Smooth muscle cell (in vitro differentiated cells): ENCODE results near the gene TLE1. TPM values are rescaled to one million over a fixed set of nuclear protein-coding genes. Genes with fewer than 3 reads are reported as not detected.

Experiments used
- DNase-seq: peaks from one replicate; lab custom pipeline; 2025; ENCODE audit not compliant: unreplicated experiment; lab: John Stamatoyannopoulos, UW
- H2AFZ ChIP-seq: fragments of 200-600 bp; sonication (generic); 2 replicates; pipeline ENCODE4 v1.6.0; 2016; ENCODE audit warnings: antibody characterized with exemption, low read depth, mild to moderate bottlenecking
- H3F3A ChIP-seq: fragments of 200-600 bp; sonication (generic); 2 replicates; pipeline ENCODE4 v1.6.0; 2017; ENCODE audit warnings: antibody characterized with exemption, low read depth
- H3K27ac ChIP-seq: fragments of 200-600 bp; sonication (generic); 2 replicates; pipeline ENCODE4 v1.5.1; 2016; ENCODE audit warnings: low read depth, mild to moderate bottlenecking
- H3K27me3 ChIP-seq: fragments of 200-600 bp; sonication (generic); 2 replicates; pipeline ENCODE4 v1.6.1; 2016; ENCODE audit warnings: low read depth, mild to moderate bottlenecking
- H3K36me3 ChIP-seq: fragments of 200-600 bp; sonication (generic); 2 replicates; pipeline ENCODE4 v1.5.1; 2016; ENCODE audit warnings: low read depth
- H3K4me1 ChIP-seq: fragments of 200-600 bp; sonication (generic); 2 replicates; pipeline ENCODE4 v1.5.1; 2016; ENCODE audit warnings: low read depth
- H3K4me2 ChIP-seq: fragments of 200-600 bp; sonication (generic); 2 replicates; pipeline ENCODE4 v1.6.0; 2016; ENCODE audit warnings: mild to moderate bottlenecking
- H3K4me3 ChIP-seq: fragments of 200-600 bp; sonication (generic); 2 replicates; pipeline ENCODE4 v1.5.1; 2016; ENCODE audit warnings: mild to moderate bottlenecking
- H3K79me2 ChIP-seq: fragments of 200-600 bp; sonication (generic); 2 replicates; pipeline ENCODE4 v1.6.0; 2016; ENCODE audit warnings: low read depth, mild to moderate bottlenecking
- H3K9ac ChIP-seq: fragments of 200-600 bp; sonication (generic); 2 replicates; pipeline ENCODE4 v1.6.0; 2016; ENCODE audit warnings: low read depth
- H3K9me3 ChIP-seq: fragments of 200-600 bp; sonication (generic); replicated peaks from 2 replicates; pipeline ENCODE4 v1.5.1; 2016; ENCODE audit warnings: low read depth
- H4K20me1 ChIP-seq: fragments of 200-600 bp; sonication (generic); 2 replicates; pipeline ENCODE4 v1.6.0; 2016; ENCODE audit warnings: low read depth
- WGBS: methylation state at CpG from one replicate; pipeline ENCODE4 v1.1.7; 2016; ENCODE audit warnings: low lambda C conversion rate; 5-methylcytosine and 5-hydroxymethylcytosine counted together
- polyA plus RNA-seq: library from polyadenylated mRNA; unstranded; fragments of >200 nt; fragmentation: Nextera tagmentation; extraction: Ambion mirVana; gene quantifications from 2 replicates; pipeline ENCODE4 v1.2.1, GENCODE V29; 2016
- total RNA-seq: library from RNA; depleted of rRNA; stranded (reverse); fragments of >200 nt; gene quantifications from 2 replicates; pipeline ENCODE4 v1.2.3, GENCODE V29; 2014
- TF ChIP-seq, protein P1 (sequence below): fragments of 200-600 bp; sonication (generic); IDR thresholded peaks from 2 replicates; pipeline ENCODE4 v1.5.1; 2017; ENCODE audit warnings: borderline replicate concordance, mild to moderate bottlenecking, antibody characterized with exemption; ENCODE audit not compliant: insufficient read depth, poor library complexity, severe bottlenecking

Gene TLE1
- total and polyA plus RNA-seq, 2 experiments from 2014 or later = 32.5 to 35.2 TPM

DNA sequence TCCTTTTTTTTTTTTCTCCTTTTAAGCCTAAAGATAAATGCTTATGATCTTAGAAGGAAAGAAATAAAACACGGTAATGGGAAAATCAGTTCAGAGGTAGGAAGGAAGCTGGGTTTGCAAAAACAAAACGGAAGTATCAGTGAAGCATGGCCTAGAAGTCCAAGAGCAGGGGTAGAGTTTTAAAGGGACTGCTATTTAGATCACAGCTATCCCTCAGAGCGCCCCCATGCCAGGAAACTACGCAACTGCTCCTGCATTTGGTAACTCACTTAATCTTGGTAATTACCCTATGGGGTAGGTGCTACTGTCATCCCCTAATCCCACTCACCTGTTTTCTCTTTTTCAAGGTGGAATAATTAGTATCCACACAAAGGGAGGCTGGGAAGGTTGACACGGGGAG lies 16.0 kb downstream of the TLE1 start:
- DNase-seq = no peak
- Histone ChIP-seq H4K20me1 (peaks cover 81% of the 10 kb centered on the region), H3K27me3 (no peaks in the 10 kb centered on the region), H3F3A (no peaks in the 10 kb centered on the region), H3K9ac (no peak overlapping the region), H3K4me2 (no peak overlapping the region), H3K36me3 (no peaks in the 10 kb centered on the region), H3K4me3 (no peak overlapping the region), H3K9me3 (no peaks in the 10 kb centered on the region), H3K4me1 (no peaks in the 10 kb centered on the region), H2AFZ (no peak overlapping the region), H3K79me2 (peaks cover 44% of the 10 kb centered on the region), H3K27ac (no peak overlapping the region)
- WGBS = 80% methylated on average over 5 of the region's 5 CpGs
- TF ChIP-seq, protein P1, sequence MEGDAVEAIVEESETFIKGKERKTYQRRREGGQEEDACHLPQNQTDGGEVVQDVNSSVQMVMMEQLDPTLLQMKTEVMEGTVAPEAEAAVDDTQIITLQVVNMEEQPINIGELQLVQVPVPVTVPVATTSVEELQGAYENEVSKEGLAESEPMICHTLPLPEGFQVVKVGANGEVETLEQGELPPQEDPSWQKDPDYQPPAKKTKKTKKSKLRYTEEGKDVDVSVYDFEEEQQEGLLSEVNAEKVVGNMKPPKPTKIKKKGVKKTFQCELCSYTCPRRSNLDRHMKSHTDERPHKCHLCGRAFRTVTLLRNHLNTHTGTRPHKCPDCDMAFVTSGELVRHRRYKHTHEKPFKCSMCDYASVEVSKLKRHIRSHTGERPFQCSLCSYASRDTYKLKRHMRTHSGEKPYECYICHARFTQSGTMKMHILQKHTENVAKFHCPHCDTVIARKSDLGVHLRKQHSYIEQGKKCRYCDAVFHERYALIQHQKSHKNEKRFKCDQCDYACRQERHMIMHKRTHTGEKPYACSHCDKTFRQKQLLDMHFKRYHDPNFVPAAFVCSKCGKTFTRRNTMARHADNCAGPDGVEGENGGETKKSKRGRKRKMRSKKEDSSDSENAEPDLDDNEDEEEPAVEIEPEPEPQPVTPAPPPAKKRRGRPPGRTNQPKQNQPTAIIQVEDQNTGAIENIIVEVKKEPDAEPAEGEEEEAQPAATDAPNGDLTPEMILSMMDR = no peak

DNA sequence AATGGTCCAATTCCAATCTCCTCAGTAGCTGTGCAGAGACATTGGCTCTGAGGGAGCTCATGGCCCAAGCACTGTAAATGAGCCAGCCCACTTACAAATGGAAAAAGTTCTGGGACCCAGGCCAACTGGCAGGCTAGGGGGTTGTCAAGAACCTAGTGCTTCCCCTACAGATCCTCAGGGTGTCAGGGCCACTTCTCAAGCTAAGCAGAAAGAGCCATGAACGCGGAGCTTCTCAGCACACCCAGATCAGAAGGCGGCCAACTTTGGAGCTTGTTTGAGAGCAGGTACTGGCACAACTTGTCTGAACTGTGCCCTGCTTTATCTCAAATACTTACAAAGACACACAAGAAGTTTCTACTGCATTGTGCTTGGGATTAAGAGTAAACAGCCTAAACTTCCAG lies 17.5 kb downstream of the TLE1 start:
- Histone ChIP-seq H3K79me2 (peaks cover 47% of the 10 kb centered on the region), H3K4me2 (no peak overlapping the region), H3K27ac (no peak overlapping the region), H3K9ac (no peak overlapping the region), H4K20me1 (peaks cover 80% of the 10 kb centered on the region), H3K9me3 (no peaks in the 10 kb centered on the region), H3K27me3 (no peaks in the 10 kb centered on the region), H3F3A (no peaks in the 10 kb centered on the region), H3K4me1 (no peaks in the 10 kb centered on the region), H2AFZ (no peak overlapping the region), H3K4me3 (no peak overlapping the region), H3K36me3 (no peaks in the 10 kb centered on the region)
- DNase-seq = no peak
- TF ChIP-seq, protein P1 = no peak
- WGBS = 100% methylated on average over 3 of the region's 3 CpGs

- Histone ChIP-seq H3K4me1 (peaks cover 16% of the 10 kb centered on the region), H3F3A (peaks cover 6% of the 10 kb centered on the region), H3K9ac (no peak overlapping the region), H3K79me2 (peaks cover 43% of the 10 kb centered on the region), H4K20me1 (peaks cover 86% of the 10 kb centered on the region), H3K4me3 (no peak overlapping the region), H3K27me3 (no peaks in the 10 kb centered on the region), H2AFZ (no peak overlapping the region), H3K27ac (no peak overlapping the region), H3K4me2 (no peak overlapping the region), H3K36me3 (no peaks in the 10 kb centered on the region), H3K9me3 (no peaks in the 10 kb centered on the region)
- TF ChIP-seq, protein P1 = no peak
- DNase-seq = no peak
- WGBS = 96% methylated on average over 6 of the region's 6 CpGs
Observed at GRCh38 chr9:81669866-81670265, 19.5 kb downstream of the TLE1 start.

DNA sequence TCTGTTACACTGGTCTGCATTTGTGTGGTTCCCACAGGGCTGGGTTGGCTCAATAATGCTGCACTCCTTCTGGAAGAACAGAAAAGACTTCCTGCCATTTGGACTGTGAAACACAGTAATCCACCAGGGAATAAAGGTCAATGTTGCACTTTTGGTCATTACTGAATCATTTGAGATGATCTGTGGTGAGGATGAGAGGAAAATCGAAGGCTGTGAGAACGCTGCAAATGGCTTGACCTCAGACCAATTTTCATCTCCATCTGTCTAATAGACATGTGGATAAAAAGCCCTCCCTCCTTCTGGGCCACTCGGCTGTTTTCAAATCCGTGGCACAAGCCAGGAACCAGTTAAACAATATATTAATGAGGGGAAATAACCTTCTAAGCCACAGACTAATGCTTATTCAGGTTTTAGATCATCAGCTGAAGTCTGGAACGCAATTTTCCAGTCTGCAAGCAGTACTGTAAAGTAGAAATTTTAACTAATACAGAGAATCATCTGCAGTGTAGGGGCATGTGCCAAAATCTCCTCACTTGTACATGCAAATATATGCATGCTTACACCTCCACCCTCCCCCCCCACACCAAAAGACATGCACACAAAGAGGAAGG lies 20.2 kb downstream of the TLE1 start:
- DNase-seq = no peak
- Histone ChIP-seq H4K20me1 (peaks cover 84% of the 10 kb centered on the region), H2AFZ (no peak overlapping the region), H3K9me3 (no peaks in the 10 kb centered on the region), H3F3A (peaks cover 6% of the 10 kb centered on the region), H3K4me2 (no peak overlapping the region), H3K4me1 (peaks cover 17% of the 10 kb centered on the region), H3K79me2 (peaks cover 39% of the 10 kb centered on the region), H3K4me3 (no peak overlapping the region), H3K27me3 (no peaks in the 10 kb centered on the region), H3K9ac (no peak overlapping the region), H3K27ac (no peak overlapping the region), H3K36me3 (no peaks in the 10 kb centered on the region)
- TF ChIP-seq, protein P1 = no peak
- WGBS = 87% methylated on average over 5 of the region's 5 CpGs
